Esophagus squamous epithelium (tissue), 4 donors: ENCODE measurements around the gene TRAF3.

Source experiments
- CTCF ChIP-seq, 6 experiments: fragments of 450-650 bp in 4 of 6; fragments of 200-600 bp in 2 of 6; sonication (generic) in 2 of 6; IDR thresholded peaks; one replicate each; pipeline ENCODE4 v1.5.1; 2016 to 2019; ENCODE audit warnings: antibody characterized with exemption in 6 of 6, mild to moderate bottlenecking in 4 of 6, moderate library complexity in 4 of 6
- POLR2A ChIP-seq, 4 donors: fragments of 450-650 bp; IDR thresholded peaks; one replicate each; pipeline ENCODE4 v1.6.1; 2017; ENCODE audit warnings: antibody characterized with exemption in 4 of 4, mild to moderate bottlenecking in 4 of 4, moderate library complexity in 3 of 4

GRCh38 chr14:102777711-102778337, 575 bp downstream of the TRAF3 start:
- TF ChIP-seq CTCF (IDR thresholded peaks at IDR 0.05) (no peak), POLR2A (IDR thresholded peaks at IDR 0.05) (no peak)
